ENCODE measurements around the gene PAGR1.

PAGR1 gene

GRCh38 chr16:29863669-29863984 lies 47.7 kb downstream of the PAGR1 start (continued):
- TF ChIP-seq HIC1 (tag by site-specific recombination; IDR thresholded peaks at IDR 0.05): peak; percentile 52; the same call in 1 of the 2 replicates
- TF ChIP-seq, protein P1, sequence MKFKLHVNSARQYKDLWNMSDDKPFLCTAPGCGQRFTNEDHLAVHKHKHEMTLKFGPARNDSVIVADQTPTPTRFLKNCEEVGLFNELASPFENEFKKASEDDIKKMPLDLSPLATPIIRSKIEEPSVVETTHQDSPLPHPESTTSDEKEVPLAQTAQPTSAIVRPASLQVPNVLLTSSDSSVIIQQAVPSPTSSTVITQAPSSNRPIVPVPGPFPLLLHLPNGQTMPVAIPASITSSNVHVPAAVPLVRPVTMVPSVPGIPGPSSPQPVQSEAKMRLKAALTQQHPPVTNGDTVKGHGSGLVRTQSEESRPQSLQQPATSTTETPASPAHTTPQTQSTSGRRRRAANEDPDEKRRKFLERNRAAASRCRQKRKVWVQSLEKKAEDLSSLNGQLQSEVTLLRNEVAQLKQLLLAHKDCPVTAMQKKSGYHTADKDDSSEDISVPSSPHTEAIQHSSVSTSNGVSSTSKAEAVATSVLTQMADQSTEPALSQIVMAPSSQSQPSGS (tag by site-specific recombination; IDR thresholded peaks at IDR 0.05; ENCODE audit: low read depth): no peak
- TF ChIP-seq, protein P2, sequence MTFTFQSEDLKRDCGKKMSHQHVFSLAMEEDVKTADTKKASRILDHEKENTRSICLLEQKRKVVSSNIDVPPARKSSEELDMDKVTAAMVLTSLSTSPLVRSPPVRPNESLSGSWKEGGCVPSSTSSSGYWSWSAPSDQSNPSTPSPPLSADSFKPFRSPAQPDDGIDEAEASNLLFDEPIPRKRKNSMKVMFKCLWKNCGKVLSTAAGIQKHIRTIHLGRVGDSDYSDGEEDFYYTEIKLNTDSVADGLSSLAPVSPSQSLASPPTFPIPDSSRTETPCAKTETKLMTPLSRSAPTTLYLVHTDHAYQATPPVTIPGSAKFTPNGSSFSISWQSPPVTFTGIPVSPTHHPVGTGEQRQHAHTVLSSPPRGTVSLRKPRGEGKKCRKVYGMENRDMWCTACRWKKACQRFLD (tag by site-specific recombination; IDR thresholded peaks at IDR 0.05): no peak
- TF ChIP-seq PATZ1 (tag by site-specific recombination; IDR thresholded peaks at IDR 0.05): no peak
- no peak for TF ChIP-seq ZNF544 (tag by site-specific recombination; IDR thresholded peaks at IDR 0.05)
- TF ChIP-seq SP3 (tag by site-specific recombination; IDR thresholded peaks at IDR 0.05): no peak
- peak; percentile 98; the same call in 1 of the 2 replicates for TF ChIP-seq ZBTB6 (tag by site-specific recombination; IDR thresholded peaks at IDR 0.05)
- no peak for TF ChIP-seq ZNF16 (tag by site-specific recombination; IDR thresholded peaks at IDR 0.05; ENCODE audit: low read depth)
- no peak for TF ChIP-seq ZNF223 (tag by site-specific recombination; IDR thresholded peaks at IDR 0.05)
- no peak for TF ChIP-seq ZSCAN16 (tag by site-specific recombination; IDR thresholded peaks at IDR 0.05)
- peak; percentile 27 for TF ChIP-seq SETDB1 (IDR thresholded peaks at IDR 0.05; ENCODE audit: insufficient read length, low read length)
- TF ChIP-seq GLIS2 (tag by site-specific recombination; IDR thresholded peaks at IDR 0.05): peak; percentile 14; the same call in 1 of the 2 replicates
- no peak for TF ChIP-seq ZNF530 (tag by site-specific recombination; IDR thresholded peaks at IDR 0.05; ENCODE audit: low read depth)
- TF ChIP-seq TRIM28 (IDR thresholded peaks at IDR 0.05; ENCODE audit: borderline replicate concordance, low read length): no peak
- TF ChIP-seq ZNF248 (tag by site-specific recombination; IDR thresholded peaks at IDR 0.05): no peak
- 0 out of 2 replicates have a peak, but pooled peaks have one; percentile 21 for TF ChIP-seq ZNF843 (tag by site-specific recombination; IDR thresholded peaks at IDR 0.05)
- TF ChIP-seq ZEB2 (tag by site-specific recombination; IDR thresholded peaks at IDR 0.05): peak; percentile 14; the same call in 1 of the 2 replicates
- no peak for TF ChIP-seq ZNF133 (tag by site-specific recombination; IDR thresholded peaks at IDR 0.05)

- ChIA-PET POLR2A (interaction anchor here (0.7 to 1.9 kb wide), 4 partner anchors 8 to 167 kb away, joined by 3 to 9 read pairs (median 4); no protein-coding TSS in a partner anchor), CTCF (interaction anchor here (0.6 to 2.0 kb wide), 4 partner anchors 12 to 878 kb away, joined by 4 to 7 read pairs (median 4); no protein-coding TSS in a partner anchor)
- Histone ChIP-seq H3K4me1 (ENCODE audit: control insufficient read depth, insufficient read depth, low read length) (no peaks in the 10 kb centered on the region), H3K9me3 (ENCODE audit: control insufficient read depth, insufficient read depth, low read depth, low read length) (no peaks in the 10 kb centered on the region), H3K4me3 (ENCODE audit: low read depth, low read length) (no peak overlapping the region), H3K36me3 (ENCODE audit: control insufficient read depth in 2 of 2, insufficient read depth in 1 of 2, low read length in 2 of 2) (peaks cover 4 to 23% of the 10 kb centered on the region in 2 experiments; a peak in 2 of 3 replicates), H3K27ac (ENCODE audit: extremely low read depth, low read depth, low read length) (no peak overlapping the region)
- TF ChIP-seq ZNF473 (tag by site-specific recombination; IDR thresholded peaks at IDR 0.05) (no peak), ZBTB49 (tag by site-specific recombination; IDR thresholded peaks at IDR 0.05; ENCODE audit: low read depth) (no peak), ZNF26 (tag by site-specific recombination; IDR thresholded peaks at IDR 0.05) (no peak), BCL6B (tag by site-specific recombination; IDR thresholded peaks at IDR 0.05) (no peak), ZNF23 (tag by site-specific recombination; IDR thresholded peaks at IDR 0.05; ENCODE audit: borderline replicate concordance) (no peak), TCF7L2 (IDR thresholded peaks at IDR 0.05; ENCODE audit: borderline replicate concordance, low read depth, low read length) (no peak)
Measured at GRCh38 chr16:29864205-29864604, 48.3 kb downstream of the PAGR1 start.
